GM15510 (cell line): ENCODE results near the gene CYB5D1.

Source experiments
- POLR2A ChIP-seq: IDR thresholded peaks from 3 replicates; pipeline ENCODE4 v1.6.1; 2011; ENCODE audit warnings: borderline replicate concordance; ENCODE audit not compliant: insufficient read length; ENCODE audit errors: extremely low read depth

CYB5D1 gene

GRCh38 chr17:7857713-7858521 lies at the start of gene CYB5D1:
TSS of gene CYB5D1 (plus strand) at chr17:7858003. CDS start at chr17:7858135, 132 bp downstream.
- TF ChIP-seq POLR2A = peak; percentile 4

- TF ChIP-seq POLR2A = no peak
These were observed 48.6 kb upstream of the CYB5D1 start for GRCh38 chr17:7809086-7809790.

GRCh38 chr17:7811251-7811650 lies 46.6 kb upstream of the CYB5D1 start:
- no peak for TF ChIP-seq POLR2A

GRCh38 chr17:7814969-7815368 lies 42.8 kb upstream of the CYB5D1 start:
- TF ChIP-seq POLR2A = no peak

- no peak for TF ChIP-seq POLR2A
These were observed 40.7 kb upstream of the CYB5D1 start for GRCh38 chr17:7816926-7817642.

- TF ChIP-seq POLR2A = no peak
These were observed 40.2 kb upstream of the CYB5D1 start for GRCh38 chr17:7817643-7817964.

- TF ChIP-seq POLR2A = no peak
These were observed 39.8 kb upstream of the CYB5D1 start for GRCh38 chr17:7818026-7818425.

- no peak for TF ChIP-seq POLR2A
These were observed 38.8 kb upstream of the CYB5D1 start for GRCh38 chr17:7818746-7819645.

GRCh38 chr17:7820231-7820630 lies 37.6 kb upstream of the CYB5D1 start:
- no peak for TF ChIP-seq POLR2A

- no peak for TF ChIP-seq POLR2A
These were observed 35.7 kb upstream of the CYB5D1 start for GRCh38 chr17:7822126-7822525.

- no peak for TF ChIP-seq POLR2A
These were observed 34.2 kb upstream of the CYB5D1 start for GRCh38 chr17:7823581-7824001.

- TF ChIP-seq POLR2A = no peak
These were observed 33.5 kb upstream of the CYB5D1 start for GRCh38 chr17:7824021-7824924.

GRCh38 chr17:7825206-7825990 lies 32.4 kb upstream of the CYB5D1 start:
- TF ChIP-seq POLR2A = no peak
